Breast epithelium (tissue), 3 donors: ENCODE results near the gene BCAS2.

Experiments
- POLR2A ChIP-seq: fragments of 450-650 bp; IDR thresholded peaks from one replicate; pipeline ENCODE4 v1.6.1; 2016; ENCODE audit warnings: antibody characterized with exemption, mild to moderate bottlenecking, moderate library complexity
- TF ChIP-seq, protein P1 (sequence below), 3 donors: fragments of 450-650 bp; IDR thresholded peaks; one replicate each; pipeline ENCODE4 v1.5.1; 2016 to 2017; ENCODE audit warnings: antibody characterized with exemption in 3 of 3, mild to moderate bottlenecking in 3 of 3, moderate library complexity in 3 of 3

GRCh38 chr1:114620419-114620818, 39.0 kb upstream of the BCAS2 start:
- TF ChIP-seq POLR2A: no peak
- TF ChIP-seq, protein P1, sequence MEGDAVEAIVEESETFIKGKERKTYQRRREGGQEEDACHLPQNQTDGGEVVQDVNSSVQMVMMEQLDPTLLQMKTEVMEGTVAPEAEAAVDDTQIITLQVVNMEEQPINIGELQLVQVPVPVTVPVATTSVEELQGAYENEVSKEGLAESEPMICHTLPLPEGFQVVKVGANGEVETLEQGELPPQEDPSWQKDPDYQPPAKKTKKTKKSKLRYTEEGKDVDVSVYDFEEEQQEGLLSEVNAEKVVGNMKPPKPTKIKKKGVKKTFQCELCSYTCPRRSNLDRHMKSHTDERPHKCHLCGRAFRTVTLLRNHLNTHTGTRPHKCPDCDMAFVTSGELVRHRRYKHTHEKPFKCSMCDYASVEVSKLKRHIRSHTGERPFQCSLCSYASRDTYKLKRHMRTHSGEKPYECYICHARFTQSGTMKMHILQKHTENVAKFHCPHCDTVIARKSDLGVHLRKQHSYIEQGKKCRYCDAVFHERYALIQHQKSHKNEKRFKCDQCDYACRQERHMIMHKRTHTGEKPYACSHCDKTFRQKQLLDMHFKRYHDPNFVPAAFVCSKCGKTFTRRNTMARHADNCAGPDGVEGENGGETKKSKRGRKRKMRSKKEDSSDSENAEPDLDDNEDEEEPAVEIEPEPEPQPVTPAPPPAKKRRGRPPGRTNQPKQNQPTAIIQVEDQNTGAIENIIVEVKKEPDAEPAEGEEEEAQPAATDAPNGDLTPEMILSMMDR (IDR thresholded peaks at IDR 0.05): no peak
